ENCODE measurements around the gene ADCK1.

- TF ChIP-seq CTCF (conservative IDR thresholded peaks at IDR 0.05; ENCODE audit: low read length) (no peak), EZH2phosphoT487 (IDR thresholded peaks at IDR 0.05; ENCODE audit: borderline replicate concordance, low read depth, low read length) (no peak)
Observed at GRCh38 chr14:77910506-77910905, 110.6 kb downstream of the ADCK1 start.
